OCI-LY7 (cell line): ENCODE data around the gene OGFR.

Experiments
- EZH2phosphoT487 ChIP-seq: fragments of 200-600 bp; sonication (generic); IDR thresholded peaks from 2 replicates; pipeline ENCODE4 v1.6.1; 2018; ENCODE audit warnings: low read depth, borderline replicate concordance, mild to moderate bottlenecking, mixed run types, antibody characterized with exemption, low read length, moderate library complexity, mixed read lengths
- TF ChIP-seq, protein P1 (sequence below): fragments of 200-600 bp; sonication (generic); conservative IDR thresholded peaks from 2 replicates; pipeline ENCODE4 v1.5.1; 2014; ENCODE audit warnings: mild to moderate bottlenecking, antibody characterized with exemption, low read length, moderate library complexity, mixed read lengths

DNA sequence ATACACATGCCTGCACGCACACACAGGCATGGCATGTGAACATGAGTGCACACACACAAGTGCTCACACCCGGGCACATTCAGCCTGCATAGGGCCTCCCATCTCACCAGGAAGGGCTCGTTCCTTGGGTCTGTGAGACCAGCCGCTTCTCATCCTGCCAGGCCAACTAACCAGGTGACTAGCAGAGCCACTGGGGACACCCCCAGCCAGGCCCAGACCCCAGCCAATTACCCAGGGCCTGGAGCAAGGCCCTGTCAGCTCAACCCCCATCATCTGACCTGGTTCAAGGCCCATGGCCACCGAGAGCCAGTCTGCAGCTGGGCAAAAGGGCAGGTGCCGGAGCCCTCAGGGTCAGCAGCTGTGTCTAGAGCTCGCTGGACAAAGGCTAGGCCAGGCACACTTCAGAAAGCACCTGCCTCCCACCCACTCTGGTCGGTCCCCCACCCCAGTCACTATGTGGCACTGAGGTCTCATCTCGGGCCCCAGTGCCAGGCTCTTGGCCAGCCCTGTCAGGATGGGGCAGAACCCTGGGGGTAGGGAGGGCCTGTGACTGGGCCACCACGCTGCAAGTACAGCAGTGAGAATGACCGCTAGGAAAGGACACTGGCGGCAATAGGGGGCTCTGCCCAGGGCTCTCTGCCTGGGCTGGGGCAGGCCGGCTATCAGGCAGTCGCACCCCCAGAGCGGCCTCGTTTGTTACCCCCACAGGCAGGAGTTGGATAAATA is 35.1 kb upstream of the OGFR start:
- TF ChIP-seq, protein P1, sequence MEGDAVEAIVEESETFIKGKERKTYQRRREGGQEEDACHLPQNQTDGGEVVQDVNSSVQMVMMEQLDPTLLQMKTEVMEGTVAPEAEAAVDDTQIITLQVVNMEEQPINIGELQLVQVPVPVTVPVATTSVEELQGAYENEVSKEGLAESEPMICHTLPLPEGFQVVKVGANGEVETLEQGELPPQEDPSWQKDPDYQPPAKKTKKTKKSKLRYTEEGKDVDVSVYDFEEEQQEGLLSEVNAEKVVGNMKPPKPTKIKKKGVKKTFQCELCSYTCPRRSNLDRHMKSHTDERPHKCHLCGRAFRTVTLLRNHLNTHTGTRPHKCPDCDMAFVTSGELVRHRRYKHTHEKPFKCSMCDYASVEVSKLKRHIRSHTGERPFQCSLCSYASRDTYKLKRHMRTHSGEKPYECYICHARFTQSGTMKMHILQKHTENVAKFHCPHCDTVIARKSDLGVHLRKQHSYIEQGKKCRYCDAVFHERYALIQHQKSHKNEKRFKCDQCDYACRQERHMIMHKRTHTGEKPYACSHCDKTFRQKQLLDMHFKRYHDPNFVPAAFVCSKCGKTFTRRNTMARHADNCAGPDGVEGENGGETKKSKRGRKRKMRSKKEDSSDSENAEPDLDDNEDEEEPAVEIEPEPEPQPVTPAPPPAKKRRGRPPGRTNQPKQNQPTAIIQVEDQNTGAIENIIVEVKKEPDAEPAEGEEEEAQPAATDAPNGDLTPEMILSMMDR: no peak
- TF ChIP-seq EZH2phosphoT487: no peak
